IgD-negative memory B cell (primary cell): ENCODE data around the gene TMEM121. TPM values are rescaled to one million over a fixed set of nuclear protein-coding genes. Genes with fewer than 3 reads are reported as not detected.
"Not testable (repeated sequence)": the region's sequence is repeated elsewhere in the genome, so short reads cannot be mapped to it uniquely, and the experiment has no call there.

ENCODE experiments used
- H3K27ac Mint-ChIP-seq, 3 donors: one replicate each; pipeline ENCODE4 v1.8.0; 2020 to 2022; ENCODE audit warnings: mild to moderate bottlenecking in 3 of 3, mixed read lengths in 3 of 3, moderate library complexity in 1 of 3
- H3K27me3 Mint-ChIP-seq: one replicate; pipeline ENCODE4 v1.8.0; 2021; ENCODE audit warnings: mixed read lengths
- H3K36me3 Mint-ChIP-seq: one replicate; pipeline ENCODE4 v1.8.0; 2020; ENCODE audit warnings: mild to moderate bottlenecking, mixed read lengths
- H3K4me1 Mint-ChIP-seq, 3 donors: one replicate each; pipeline ENCODE4 v1.8.0; 2020 to 2022; ENCODE audit warnings: mixed read lengths in 3 of 3, mild to moderate bottlenecking in 1 of 3
- H3K4me3 Mint-ChIP-seq, 4 donors: one replicate each; pipeline ENCODE4 v1.8.0; 2020 to 2022; ENCODE audit warnings: mild to moderate bottlenecking in 4 of 4, mixed read lengths in 4 of 4, moderate library complexity in 3 of 4
- H3K9me3 Mint-ChIP-seq, 3 donors: one replicate each; pipeline ENCODE4 v1.8.0; 2020 to 2021; ENCODE audit warnings: mixed read lengths in 3 of 3, mild to moderate bottlenecking in 1 of 3
- polyA plus RNA-seq: library from polyadenylated mRNA; unstranded; fragments of 300-500 nt; fragmentation: Illumina TruSeq; gene quantifications from one replicate; pipeline ENCODE4 v1.2.3, GENCODE V29; 2021

TMEM121 gene
- polyA plus RNA-seq, 1 donor from 2014 or later = 5.5 TPM

GRCh38 chr14:105533391-105533790, 7.0 kb downstream of the TMEM121 start:
- Mint-ChIP-seq H3K4me3 (peak overlapping the region in 1 of 4 donors; percentile 87), H3K4me1 (peaks cover 18 to 27% (median 24%) of the 10 kb centered on the region in 3 donors), H3K27me3 (peaks cover 9% of the 10 kb centered on the region), H3K27ac (no peak overlapping the region), H3K36me3 (no peaks in the 10 kb centered on the region), H3K9me3 (no peaks in the 10 kb centered on the region)

GRCh38 chr14:105533811-105534498, 7.6 kb downstream of the TMEM121 start:
- Mint-ChIP-seq H3K4me3 (peak overlapping the region in 2 of 4 donors; percentile 10 to 25), H3K9me3 (no peaks in the 10 kb centered on the region), H3K4me1 (peaks cover 18 to 27% (median 22%) of the 10 kb centered on the region in 3 donors), H3K27me3 (peaks cover 6% of the 10 kb centered on the region), H3K36me3 (no peaks in the 10 kb centered on the region), H3K27ac (no peak overlapping the region)

- Mint-ChIP-seq H3K4me3 (no peak overlapping the region), H3K4me1 (peaks cover 14 to 27% (median 22%) of the 10 kb centered on the region in 3 donors), H3K36me3 (no peaks in the 10 kb centered on the region)
Measured at GRCh38 chr14:105534586-105534985, 8.2 kb downstream of the TMEM121 start.

GRCh38 chr14:105536051-105536450, 9.7 kb downstream of the TMEM121 start:
- Mint-ChIP-seq H3K4me3 (no peak overlapping the region), H3K9me3 (no peaks in the 10 kb centered on the region), H3K27ac (no peak overlapping the region), H3K27me3 (peaks cover 3% of the 10 kb centered on the region), H3K36me3 (no peaks in the 10 kb centered on the region), H3K4me1 (peaks cover 14 to 27% (median 20%) of the 10 kb centered on the region in 3 donors)

More at GRCh38 chr14:105534586-105534985, 8.2 kb downstream of the TMEM121 start:
- Mint-ChIP-seq H3K27ac (peak overlapping the region in 1 of 3 donors; percentile 45), H3K9me3 (no peaks in the 10 kb centered on the region), H3K27me3 (peaks cover 3% of the 10 kb centered on the region)

- Mint-ChIP-seq H3K36me3 (no peaks in the 10 kb centered on the region), H3K4me3 (no peak overlapping the region), H3K27me3 (peaks cover 5% of the 10 kb centered on the region), H3K9me3 (peaks cover 0 to 3% (median 0%) of the 10 kb centered on the region in 3 donors), H3K4me1 (peaks cover 12 to 23% (median 15%) of the 10 kb centered on the region in 3 donors), H3K27ac (no peak overlapping the region)
Measured at GRCh38 chr14:105536691-105537579, 10.6 kb downstream of the TMEM121 start.

- Mint-ChIP-seq H3K4me3 (no peak overlapping the region), H3K4me1 (peaks cover 4 to 14% (median 7%) of the 10 kb centered on the region in 3 donors), H3K27ac (peak overlapping the region in 1 of 3 donors; percentile 10), H3K9me3 (peaks cover 0 to 5% (median 4%) of the 10 kb centered on the region in 3 donors), H3K36me3 (no peaks in the 10 kb centered on the region), H3K27me3 (peaks cover 5% of the 10 kb centered on the region)
Measured at GRCh38 chr14:105537580-105538474, 11.4 kb downstream of the TMEM121 start.

GRCh38 chr14:105538481-105539049, 12.2 kb downstream of the TMEM121 start:
- Mint-ChIP-seq H3K27me3 (peaks cover 5% of the 10 kb centered on the region), H3K4me1 (peaks cover 0 to 7% (median 2%) of the 10 kb centered on the region in 3 donors), H3K36me3 (no peaks in the 10 kb centered on the region), H3K9me3 (peaks cover 0 to 8% (median 5%) of the 10 kb centered on the region in 3 donors), H3K4me3 (no peak overlapping the region), H3K27ac (peak overlapping the region in 1 of 3 donors; percentile 10)

GRCh38 chr14:105540811-105541210, 14.4 kb downstream of the TMEM121 start:
- Mint-ChIP-seq H3K27ac (no peak overlapping the region), H3K4me1 (peaks cover 0 to 5% (median 0%) of the 10 kb centered on the region in 3 donors), H3K4me3 (no peak overlapping the region), H3K27me3 (peaks cover 5% of the 10 kb centered on the region), H3K36me3 (peaks cover 2% of the 10 kb centered on the region), H3K9me3 (peaks cover 0 to 15% (median 7%) of the 10 kb centered on the region in 3 donors)

- Mint-ChIP-seq H3K36me3 (peaks cover 2% of the 10 kb centered on the region), H3K27ac (no peak overlapping the region), H3K4me3 (no peak overlapping the region), H3K4me1 (peaks cover 0 to 5% (median 0%) of the 10 kb centered on the region in 3 donors), H3K27me3 (peaks cover 4% of the 10 kb centered on the region), H3K9me3 (peaks cover 0 to 15% (median 7%) of the 10 kb centered on the region in 3 donors)
Measured at GRCh38 chr14:105541218-105541875, 15.0 kb downstream of the TMEM121 start.

GRCh38 chr14:105545676-105546075, 19.3 kb downstream of the TMEM121 start:
- not testable (repeated sequence) for H3K4me3 Mint-ChIP-seq, H3K36me3 Mint-ChIP-seq, H3K27me3 Mint-ChIP-seq, H3K27ac Mint-ChIP-seq, H3K4me1 Mint-ChIP-seq
- H3K9me3 Mint-ChIP-seq = peaks cover 0 to 19% (median 7%) of the 10 kb centered on the region in 3 donors

- H3K27ac Mint-ChIP-seq, H3K4me1 Mint-ChIP-seq, H3K36me3 Mint-ChIP-seq, H3K4me3 Mint-ChIP-seq, H3K27me3 Mint-ChIP-seq: not testable (repeated sequence)
- H3K9me3 Mint-ChIP-seq = peaks cover 0 to 19% (median 6%) of the 10 kb centered on the region in 3 donors
Measured at GRCh38 chr14:105546410-105546809, 20.0 kb downstream of the TMEM121 start.

GRCh38 chr14:105547072-105547471, 20.7 kb downstream of the TMEM121 start:
- H3K4me1 Mint-ChIP-seq, H3K27ac Mint-ChIP-seq, H3K27me3 Mint-ChIP-seq, H3K4me3 Mint-ChIP-seq, H3K36me3 Mint-ChIP-seq: not testable (repeated sequence)
- peaks cover 0 to 19% (median 4%) of the 10 kb centered on the region in 3 donors for H3K9me3 Mint-ChIP-seq

GRCh38 chr14:105547741-105548169, 21.4 kb downstream of the TMEM121 start:
- H3K27me3 Mint-ChIP-seq = peaks cover 2% of the 10 kb centered on the region
- peaks cover 2% of the 10 kb centered on the region for H3K36me3 Mint-ChIP-seq
- no peak overlapping the region for H3K4me3 Mint-ChIP-seq
- H3K27ac Mint-ChIP-seq = no peak overlapping the region
- no peaks in the 10 kb centered on the region for H3K4me1 Mint-ChIP-seq
- peaks cover 0 to 16% (median 2%) of the 10 kb centered on the region in 3 donors for H3K9me3 Mint-ChIP-seq

- H3K9me3 Mint-ChIP-seq = peaks cover 0 to 4% (median 0%) of the 10 kb centered on the region in 3 donors
- H3K4me3 Mint-ChIP-seq = no peak overlapping the region
- no peaks in the 10 kb centered on the region for H3K4me1 Mint-ChIP-seq
- H3K27ac Mint-ChIP-seq = peak overlapping the region in 1 of 3 donors; percentile 16
- no peaks in the 10 kb centered on the region for H3K36me3 Mint-ChIP-seq
- H3K27me3 Mint-ChIP-seq = peaks cover 2% of the 10 kb centered on the region
Measured at GRCh38 chr14:105549481-105549880, 23.1 kb downstream of the TMEM121 start.
